ENCODE results near the gene DDOST.

GRCh38 chr1:20641975-20642374 lies 19.2 kb downstream of the DDOST start:
- no peak for TF ChIP-seq CTCF (IDR thresholded peaks at IDR 0.05)
- TF ChIP-seq POLR2A (IDR thresholded peaks at IDR 0.05): no peak
